ENCODE data around the gene ZFP69B.

DNA sequence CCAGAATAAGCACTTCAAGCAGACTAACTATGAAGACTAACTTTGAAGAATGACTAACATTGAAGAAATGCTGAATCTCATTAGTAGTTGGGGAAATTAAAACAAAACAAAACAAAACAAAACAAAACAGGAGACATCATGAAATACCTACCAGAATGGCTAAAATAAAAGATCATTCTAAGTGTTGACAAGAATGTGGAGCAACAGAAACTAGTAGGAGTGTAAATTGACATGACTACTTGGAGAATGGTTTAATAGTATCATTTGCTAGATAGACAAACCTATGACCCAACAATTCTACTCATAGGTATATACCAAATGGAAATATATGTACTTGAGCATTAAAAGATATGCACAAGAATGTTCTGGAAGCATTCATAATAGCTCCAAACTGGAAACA is 18.9 kb upstream of the ZFP69B start:
- TF ChIP-seq TARDBP (IDR thresholded peaks at IDR 0.05) (no peak), FOXK2 (IDR thresholded peaks at IDR 0.05) (no peak), L3MBTL2 (conservative IDR thresholded peaks at IDR 0.05) (no peak), HDGF (IDR thresholded peaks at IDR 0.05; ENCODE audit: borderline replicate concordance) (no peak), SP1 (IDR thresholded peaks at IDR 0.05) (no peak), CTBP1 (IDR thresholded peaks at IDR 0.05; ENCODE audit: borderline replicate concordance) (no peak)

Data from HEK293T (cell line).